ENCODE measurements around the gene RNLS. TPM values are rescaled to one million over a fixed set of nuclear protein-coding genes. Genes with fewer than 3 reads are reported as not detected.

Gene RNLS
- polyA plus RNA-seq, 2 of the 4 experiments (the other 2 are of a cell fraction), result 11.7 to 16.8 TPM

DNA sequence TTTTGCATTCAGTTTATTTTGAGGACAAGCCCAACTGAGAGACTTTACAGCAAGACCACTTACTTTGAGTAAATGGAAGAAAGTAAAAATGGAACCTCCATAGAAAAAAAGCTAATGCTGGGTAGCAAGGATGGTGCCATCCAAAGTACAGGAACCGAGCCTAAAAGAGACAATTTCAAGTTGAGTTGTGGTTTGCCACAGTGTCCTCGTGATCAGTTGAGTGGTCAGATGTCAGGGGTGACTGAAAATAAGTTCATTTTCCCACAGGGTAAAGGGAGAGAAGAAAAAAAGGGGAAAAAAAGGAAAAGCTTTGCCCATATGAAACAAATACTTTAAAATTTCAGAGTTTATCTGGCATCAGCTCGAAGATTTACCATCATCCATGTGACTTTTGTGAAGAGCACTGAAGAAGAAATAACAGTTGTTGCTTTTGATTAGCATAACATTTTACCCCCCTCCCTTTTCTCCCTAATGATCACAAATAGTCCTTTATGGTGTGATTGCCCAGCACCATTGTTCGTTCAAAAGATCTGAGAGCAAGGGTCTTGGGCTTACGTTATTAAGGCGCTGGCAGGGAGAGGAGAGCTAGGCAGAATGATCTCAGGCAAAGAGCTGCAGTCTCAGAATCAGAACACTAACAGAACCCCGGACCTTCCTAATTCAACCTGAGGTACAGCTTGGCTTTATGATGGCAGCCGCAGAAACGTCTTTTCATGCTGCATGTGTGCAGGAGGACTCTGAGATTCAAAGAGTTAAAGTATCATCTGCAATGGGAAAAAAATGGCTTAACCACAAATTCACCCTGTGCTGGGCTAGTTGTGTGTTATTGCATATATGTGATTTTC is 338.1 kb downstream of the RNLS start:
- 60% methylated on average over 9 of the region's 9 CpGs for WGBS (ENCODE audit: missing lambda C conversion rate)
- ChIA-PET POLR2A (no interaction called here), CTCF (interaction anchor here (0.6 kb wide), 1 partner anchor 1410 kb away, joined by 3 read pairs; no protein-coding TSS in a partner anchor)
- no peaks in the 10 kb centered on the region for H3K9me3 ChIP-seq
- H3K27ac ChIP-seq, result no peak overlapping the region
- no peak for DNase-seq (ENCODE audit: low read depth in 1 of 2, low spot score in 1 of 2)
- H3K4me2 ChIP-seq, result no peak overlapping the region
- H3K4me1 ChIP-seq, result no peaks in the 10 kb centered on the region; the same call in 2 of the 3 replicates
- no peak for FAIRE-seq
- TF ChIP-seq CBX8 (IDR thresholded peaks at IDR 0.05), result no peak
- TF ChIP-seq, protein P1, sequence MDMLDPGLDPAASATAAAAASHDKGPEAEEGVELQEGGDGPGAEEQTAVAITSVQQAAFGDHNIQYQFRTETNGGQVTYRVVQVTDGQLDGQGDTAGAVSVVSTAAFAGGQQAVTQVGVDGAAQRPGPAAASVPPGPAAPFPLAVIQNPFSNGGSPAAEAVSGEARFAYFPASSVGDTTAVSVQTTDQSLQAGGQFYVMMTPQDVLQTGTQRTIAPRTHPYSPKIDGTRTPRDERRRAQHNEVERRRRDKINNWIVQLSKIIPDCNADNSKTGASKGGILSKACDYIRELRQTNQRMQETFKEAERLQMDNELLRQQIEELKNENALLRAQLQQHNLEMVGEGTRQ (IDR thresholded peaks at IDR 0.05), result no peak
- TF ChIP-seq EP300 (IDR thresholded peaks at IDR 0.05), result no peak
- TF ChIP-seq HOXA7 (CRISPR knock-in tag; IDR thresholded peaks at IDR 0.05), result no peak
- no peak for TF ChIP-seq MYC (IDR thresholded peaks at IDR 0.05; ENCODE audit: borderline replicate concordance, low read length)
- no peak for TF ChIP-seq NFE2L2 (conservative IDR thresholded peaks at IDR 0.05; ENCODE audit: low read length)
- TF ChIP-seq FOSB (CRISPR knock-in tag; IDR thresholded peaks at IDR 0.05), result no peak
- TF ChIP-seq POLR2AphosphoS2 (conservative IDR thresholded peaks at IDR 0.05; ENCODE audit: low read length), result no peak
- no peak for TF ChIP-seq FOXS1 (CRISPR knock-in tag; IDR thresholded peaks at IDR 0.05)
- TF ChIP-seq, protein P2, sequence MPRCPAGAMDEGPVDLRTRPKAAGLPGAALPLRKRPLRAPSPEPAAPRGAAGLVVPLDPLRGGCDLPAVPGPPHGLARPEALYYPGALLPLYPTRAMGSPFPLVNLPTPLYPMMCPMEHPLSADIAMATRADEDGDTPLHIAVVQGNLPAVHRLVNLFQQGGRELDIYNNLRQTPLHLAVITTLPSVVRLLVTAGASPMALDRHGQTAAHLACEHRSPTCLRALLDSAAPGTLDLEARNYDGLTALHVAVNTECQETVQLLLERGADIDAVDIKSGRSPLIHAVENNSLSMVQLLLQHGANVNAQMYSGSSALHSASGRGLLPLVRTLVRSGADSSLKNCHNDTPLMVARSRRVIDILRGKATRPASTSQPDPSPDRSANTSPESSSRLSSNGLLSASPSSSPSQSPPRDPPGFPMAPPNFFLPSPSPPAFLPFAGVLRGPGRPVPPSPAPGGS (IDR thresholded peaks at IDR 0.05), result no peak
- no peak for TF ChIP-seq FOSL2 (IDR thresholded peaks at IDR 0.05)
- no peak for TF ChIP-seq FOSL2 (CRISPR knock-in tag; IDR thresholded peaks at IDR 0.05)
- TF ChIP-seq KDM5A (IDR thresholded peaks at IDR 0.05), result no peak
- TF ChIP-seq, protein P3, sequence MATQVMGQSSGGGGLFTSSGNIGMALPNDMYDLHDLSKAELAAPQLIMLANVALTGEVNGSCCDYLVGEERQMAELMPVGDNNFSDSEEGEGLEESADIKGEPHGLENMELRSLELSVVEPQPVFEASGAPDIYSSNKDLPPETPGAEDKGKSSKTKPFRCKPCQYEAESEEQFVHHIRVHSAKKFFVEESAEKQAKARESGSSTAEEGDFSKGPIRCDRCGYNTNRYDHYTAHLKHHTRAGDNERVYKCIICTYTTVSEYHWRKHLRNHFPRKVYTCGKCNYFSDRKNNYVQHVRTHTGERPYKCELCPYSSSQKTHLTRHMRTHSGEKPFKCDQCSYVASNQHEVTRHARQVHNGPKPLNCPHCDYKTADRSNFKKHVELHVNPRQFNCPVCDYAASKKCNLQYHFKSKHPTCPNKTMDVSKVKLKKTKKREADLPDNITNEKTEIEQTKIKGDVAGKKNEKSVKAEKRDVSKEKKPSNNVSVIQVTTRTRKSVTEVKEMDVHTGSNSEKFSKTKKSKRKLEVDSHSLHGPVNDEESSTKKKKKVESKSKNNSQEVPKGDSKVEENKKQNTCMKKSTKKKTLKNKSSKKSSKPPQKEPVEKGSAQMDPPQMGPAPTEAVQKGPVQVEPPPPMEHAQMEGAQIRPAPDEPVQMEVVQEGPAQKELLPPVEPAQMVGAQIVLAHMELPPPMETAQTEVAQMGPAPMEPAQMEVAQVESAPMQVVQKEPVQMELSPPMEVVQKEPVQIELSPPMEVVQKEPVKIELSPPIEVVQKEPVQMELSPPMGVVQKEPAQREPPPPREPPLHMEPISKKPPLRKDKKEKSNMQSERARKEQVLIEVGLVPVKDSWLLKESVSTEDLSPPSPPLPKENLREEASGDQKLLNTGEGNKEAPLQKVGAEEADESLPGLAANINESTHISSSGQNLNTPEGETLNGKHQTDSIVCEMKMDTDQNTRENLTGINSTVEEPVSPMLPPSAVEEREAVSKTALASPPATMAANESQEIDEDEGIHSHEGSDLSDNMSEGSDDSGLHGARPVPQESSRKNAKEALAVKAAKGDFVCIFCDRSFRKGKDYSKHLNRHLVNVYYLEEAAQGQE (IDR thresholded peaks at IDR 0.05), result no peak
- no peak for TF ChIP-seq JUNB (IDR thresholded peaks at IDR 0.05)
- TF ChIP-seq TP53 (CRISPR knock-in tag; IDR thresholded peaks at IDR 0.05), result no peak
- no peak for TF ChIP-seq ZSCAN20 (CRISPR knock-in tag; IDR thresholded peaks at IDR 0.05)
- no peak for TF ChIP-seq ZNF302 (CRISPR knock-in tag; IDR thresholded peaks at IDR 0.05)
- TF ChIP-seq HDAC2 (IDR thresholded peaks at IDR 0.05), result no peak
- no peak for TF ChIP-seq HOXB5 (CRISPR knock-in tag; IDR thresholded peaks at IDR 0.05)
- TF ChIP-seq RARB (CRISPR knock-in tag; IDR thresholded peaks at IDR 0.05), result no peak
- no peak overlapping the region for H3K4me3 ChIP-seq
- no peak for ATAC-seq
